Activated naive CD8-positive, alpha-beta T cell (primary cell): ENCODE results near the gene TRAF3IP1.
"Not testable (repeated sequence)": the region's sequence is repeated elsewhere in the genome, so short reads cannot be mapped to it uniquely, and the experiment has no call there.

Source experiments
- H3K27ac Mint-ChIP-seq: one replicate; pipeline ENCODE4 v1.8.0; 2021; ENCODE audit warnings: mixed read lengths
- H3K27me3 Mint-ChIP-seq: one replicate; pipeline ENCODE4 v1.8.0; 2021; ENCODE audit warnings: mixed read lengths
- H3K36me3 Mint-ChIP-seq: one replicate; pipeline ENCODE4 v1.8.0; 2021; ENCODE audit warnings: mixed read lengths
- H3K4me1 Mint-ChIP-seq: one replicate; pipeline ENCODE4 v1.8.0; 2021; ENCODE audit warnings: low read depth, mixed read lengths
- H3K4me3 Mint-ChIP-seq: one replicate; pipeline ENCODE4 v1.8.0; 2021; ENCODE audit warnings: mild to moderate bottlenecking, mixed read lengths
- H3K9me3 Mint-ChIP-seq: one replicate; pipeline ENCODE4 v1.8.0; 2021; ENCODE audit warnings: low read depth, mixed read lengths

Gene TRAF3IP1, protein sequence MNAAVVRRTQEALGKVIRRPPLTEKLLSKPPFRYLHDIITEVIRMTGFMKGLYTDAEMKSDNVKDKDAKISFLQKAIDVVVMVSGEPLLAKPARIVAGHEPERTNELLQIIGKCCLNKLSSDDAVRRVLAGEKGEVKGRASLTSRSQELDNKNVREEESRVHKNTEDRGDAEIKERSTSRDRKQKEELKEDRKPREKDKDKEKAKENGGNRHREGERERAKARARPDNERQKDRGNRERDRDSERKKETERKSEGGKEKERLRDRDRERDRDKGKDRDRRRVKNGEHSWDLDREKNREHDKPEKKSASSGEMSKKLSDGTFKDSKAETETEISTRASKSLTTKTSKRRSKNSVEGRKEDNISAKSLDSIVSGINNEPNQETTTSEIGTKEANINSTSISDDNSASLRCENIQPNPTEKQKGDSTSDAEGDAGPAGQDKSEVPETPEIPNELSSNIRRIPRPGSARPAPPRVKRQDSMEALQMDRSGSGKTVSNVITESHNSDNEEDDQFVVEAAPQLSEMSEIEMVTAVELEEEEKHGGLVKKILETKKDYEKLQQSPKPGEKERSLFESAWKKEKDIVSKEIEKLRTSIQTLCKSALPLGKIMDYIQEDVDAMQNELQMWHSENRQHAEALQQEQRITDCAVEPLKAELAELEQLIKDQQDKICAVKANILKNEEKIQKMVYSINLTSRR

GRCh38 chr2:238320246-238320647 lies at the start of gene TRAF3IP1:
Gene TRAF3IP1, plus strand, starts transcription at chr2:238320518. Its CDS starts 145 bp downstream, at chr2:238320663.
- Mint-ChIP-seq H3K27ac (no peak within 1 kb of the TSS), H3K27me3 (peaks cover 1% of the 10 kb centered on the region), H3K36me3 (no peaks in the 10 kb centered on the region), H3K9me3 (no peaks in the 10 kb centered on the region), H3K4me1 (peaks cover 20% of the 10 kb centered on the region), H3K4me3 (peak within 1 kb of the TSS; percentile 86)

DNA sequence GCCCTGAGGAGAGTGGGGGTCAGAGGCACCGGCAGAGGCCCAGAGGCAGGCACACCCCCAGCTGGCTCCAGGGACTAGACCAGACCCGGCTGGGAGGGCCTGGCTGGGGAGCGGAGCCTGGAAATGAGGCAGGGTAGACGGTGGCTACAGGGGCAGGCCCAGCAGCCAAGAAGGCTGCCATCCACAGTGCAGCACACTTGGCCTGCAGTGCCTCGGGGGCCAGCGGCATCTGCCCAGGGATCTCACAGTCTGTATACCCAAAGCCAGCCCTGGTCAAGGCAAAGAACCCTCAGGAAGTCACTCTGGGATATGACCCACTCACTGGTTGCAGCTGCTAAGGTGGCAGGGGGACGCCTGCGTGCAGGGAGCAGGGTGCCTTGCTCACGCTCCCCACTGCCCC lies 49.7 kb upstream of the TRAF3IP1 start:
- peaks cover 10% of the 10 kb centered on the region for H3K36me3 Mint-ChIP-seq
- H3K27ac Mint-ChIP-seq = no peak overlapping the region

GRCh38 chr2:238271061-238271554 lies 49.2 kb upstream of the TRAF3IP1 start:
- no peak overlapping the region for H3K4me3 Mint-ChIP-seq
- H3K4me1 Mint-ChIP-seq = no peaks in the 10 kb centered on the region
- no peak overlapping the region for H3K27ac Mint-ChIP-seq
- H3K9me3 Mint-ChIP-seq = no peaks in the 10 kb centered on the region
- no peaks in the 10 kb centered on the region for H3K27me3 Mint-ChIP-seq
- peaks cover 10% of the 10 kb centered on the region for H3K36me3 Mint-ChIP-seq

More for the DNA sequence above, 49.7 kb upstream of the TRAF3IP1 start:
- Mint-ChIP-seq H3K4me1 (no peaks in the 10 kb centered on the region), H3K4me3 (no peak overlapping the region), H3K9me3 (no peaks in the 10 kb centered on the region), H3K27me3 (no peaks in the 10 kb centered on the region)

DNA sequence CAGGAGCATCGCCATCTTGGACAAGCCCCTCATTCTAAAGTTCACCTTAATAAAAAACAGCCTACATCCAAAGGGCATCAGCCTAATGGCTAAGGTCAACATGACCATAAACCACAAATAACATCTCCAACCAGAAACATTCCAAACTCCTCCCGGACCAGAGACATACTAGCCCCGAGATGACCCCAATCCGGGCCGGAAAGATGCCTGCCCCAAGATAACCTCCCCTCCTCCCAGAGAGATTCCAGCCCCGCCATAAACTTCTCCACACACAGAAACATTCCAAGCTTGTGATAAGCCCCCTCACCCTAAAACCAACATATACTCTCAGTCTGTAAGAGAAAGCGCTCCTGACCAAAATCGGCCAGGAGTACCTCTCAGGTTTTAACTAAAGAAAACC lies 48.6 kb upstream of the TRAF3IP1 start:
- H3K9me3 Mint-ChIP-seq, H3K36me3 Mint-ChIP-seq, H3K27me3 Mint-ChIP-seq, H3K4me3 Mint-ChIP-seq, H3K27ac Mint-ChIP-seq, H3K4me1 Mint-ChIP-seq: not testable (repeated sequence)

DNA sequence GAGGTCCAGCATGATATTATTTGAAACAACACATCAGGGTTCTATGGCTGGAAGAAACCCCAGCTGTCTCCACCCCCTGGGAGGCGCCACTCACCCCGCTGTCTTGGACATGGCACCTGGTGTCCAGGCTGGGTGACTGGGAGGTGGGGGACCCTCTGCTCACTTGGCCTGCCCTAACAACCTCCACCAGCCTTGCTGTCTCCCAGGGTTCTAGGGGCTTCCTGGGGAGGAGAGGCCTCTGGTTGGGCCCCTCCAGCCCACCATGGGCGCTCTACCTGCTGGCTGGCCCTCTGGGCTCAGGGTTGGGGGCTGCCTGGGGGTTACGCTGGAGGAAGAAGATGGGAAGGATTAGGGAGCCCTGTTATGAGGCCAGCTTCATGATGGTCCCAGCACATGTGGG lies 48.2 kb upstream of the TRAF3IP1 start:
- Mint-ChIP-seq H3K36me3 (peaks cover 11% of the 10 kb centered on the region), H3K9me3 (no peaks in the 10 kb centered on the region), H3K27ac (no peak overlapping the region), H3K4me3 (no peak overlapping the region), H3K27me3 (no peaks in the 10 kb centered on the region), H3K4me1 (no peaks in the 10 kb centered on the region)

GRCh38 chr2:238273433-238273832 lies 46.9 kb upstream of the TRAF3IP1 start:
- not testable (repeated sequence) for H3K36me3 Mint-ChIP-seq, H3K4me3 Mint-ChIP-seq, H3K27me3 Mint-ChIP-seq, H3K9me3 Mint-ChIP-seq, H3K4me1 Mint-ChIP-seq, H3K27ac Mint-ChIP-seq

GRCh38 chr2:238274152-238274865 lies 46.0 kb upstream of the TRAF3IP1 start:
- Mint-ChIP-seq H3K27ac (no peak overlapping the region), H3K36me3 (peaks cover 10% of the 10 kb centered on the region), H3K4me3 (no peak overlapping the region), H3K27me3 (no peaks in the 10 kb centered on the region), H3K9me3 (no peaks in the 10 kb centered on the region), H3K4me1 (peaks cover 2% of the 10 kb centered on the region)

DNA sequence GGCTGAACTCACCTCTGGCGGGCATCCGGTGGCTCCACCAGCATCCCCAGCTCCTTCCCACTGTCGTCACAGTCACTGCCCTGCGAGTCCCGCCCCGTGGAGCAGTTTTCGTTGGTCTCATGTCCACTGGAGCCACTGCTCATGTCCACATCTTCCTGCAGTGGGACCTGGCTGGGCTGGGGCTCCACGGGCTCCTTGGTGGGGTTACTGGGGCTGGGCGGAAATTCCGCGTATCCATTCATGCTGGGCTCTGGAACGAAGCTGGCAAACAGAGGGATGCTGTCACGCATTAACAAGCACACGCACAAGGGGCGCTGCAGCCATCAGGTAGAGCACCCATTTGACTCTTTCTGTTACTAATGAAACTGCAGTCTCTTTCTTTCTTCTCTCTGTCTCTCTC lies 42.6 kb upstream of the TRAF3IP1 start:
- Mint-ChIP-seq H3K27me3 (no peaks in the 10 kb centered on the region), H3K27ac (no peak overlapping the region), H3K36me3 (peaks cover 7% of the 10 kb centered on the region)

DNA sequence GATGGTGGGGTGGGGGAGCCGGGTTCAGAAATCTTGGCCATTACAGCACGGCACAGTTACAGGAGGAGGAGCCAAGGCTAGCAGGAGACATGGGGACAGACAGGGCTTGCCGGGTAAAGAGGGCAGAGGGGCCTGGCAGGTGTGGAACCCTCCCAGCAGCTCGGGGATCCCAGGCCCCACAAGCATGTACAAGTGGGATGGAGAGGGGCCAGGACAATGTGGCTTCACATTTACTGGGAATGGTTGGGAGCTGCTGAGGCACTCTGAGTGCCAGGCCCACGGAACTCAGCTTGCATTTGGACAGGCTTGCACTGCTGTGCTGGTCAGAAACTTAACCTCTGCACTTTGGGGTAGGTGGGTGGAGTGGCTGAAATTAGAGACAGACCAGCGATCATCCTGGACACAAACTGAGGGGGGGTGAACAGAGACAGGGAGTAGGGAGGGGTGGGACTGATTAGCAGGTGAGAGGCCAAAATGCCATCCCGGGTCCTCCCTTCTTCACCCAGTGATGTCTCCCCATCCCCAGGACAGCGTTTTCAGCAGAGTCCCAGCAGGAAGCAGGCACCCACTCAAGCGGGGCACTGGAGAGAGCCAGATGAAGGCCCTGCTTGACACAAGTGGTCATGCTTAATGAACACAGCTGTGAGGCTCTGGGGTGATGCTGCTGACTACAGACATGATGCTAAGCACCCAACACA lies 41.5 kb upstream of the TRAF3IP1 start:
- H3K27me3 Mint-ChIP-seq = no peaks in the 10 kb centered on the region
- no peak overlapping the region for H3K4me3 Mint-ChIP-seq
- peaks cover 6% of the 10 kb centered on the region for H3K36me3 Mint-ChIP-seq
- no peaks in the 10 kb centered on the region for H3K9me3 Mint-ChIP-seq
- peaks cover 23% of the 10 kb centered on the region for H3K4me1 Mint-ChIP-seq
- no peak overlapping the region for H3K27ac Mint-ChIP-seq

More for the DNA sequence above, 42.6 kb upstream of the TRAF3IP1 start:
- Mint-ChIP-seq H3K9me3 (no peaks in the 10 kb centered on the region), H3K4me3 (no peak overlapping the region), H3K4me1 (peaks cover 15% of the 10 kb centered on the region)

DNA sequence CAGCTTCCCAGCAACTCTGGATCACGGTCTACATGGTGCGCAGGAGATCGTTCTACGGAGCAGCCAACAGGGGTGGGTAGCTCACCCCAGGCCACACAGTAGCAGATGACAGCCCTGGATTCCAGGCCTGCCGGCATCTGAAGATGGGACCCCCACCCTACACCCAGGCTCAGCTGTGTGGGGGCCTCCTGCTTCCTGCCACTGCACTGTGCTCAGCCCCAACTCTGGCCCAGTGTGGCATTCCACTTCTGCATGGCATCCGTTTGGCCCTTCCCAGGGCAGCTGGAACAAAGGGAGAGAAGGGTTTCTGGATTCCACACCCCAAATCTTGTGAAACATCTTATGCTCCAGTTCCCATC lies 41.0 kb upstream of the TRAF3IP1 start:
- Mint-ChIP-seq H3K27me3 (no peaks in the 10 kb centered on the region), H3K36me3 (peaks cover 6% of the 10 kb centered on the region), H3K9me3 (no peaks in the 10 kb centered on the region), H3K4me3 (no peak overlapping the region), H3K4me1 (peaks cover 24% of the 10 kb centered on the region), H3K27ac (no peak overlapping the region)

GRCh38 chr2:238280083-238280825 lies 40.1 kb upstream of the TRAF3IP1 start:
- peaks cover 28% of the 10 kb centered on the region for H3K4me1 Mint-ChIP-seq
- H3K27ac Mint-ChIP-seq = no peak overlapping the region
- no peaks in the 10 kb centered on the region for H3K27me3 Mint-ChIP-seq
- H3K36me3 Mint-ChIP-seq = peaks cover 4% of the 10 kb centered on the region
- no peak overlapping the region for H3K4me3 Mint-ChIP-seq
- H3K9me3 Mint-ChIP-seq = no peaks in the 10 kb centered on the region

DNA sequence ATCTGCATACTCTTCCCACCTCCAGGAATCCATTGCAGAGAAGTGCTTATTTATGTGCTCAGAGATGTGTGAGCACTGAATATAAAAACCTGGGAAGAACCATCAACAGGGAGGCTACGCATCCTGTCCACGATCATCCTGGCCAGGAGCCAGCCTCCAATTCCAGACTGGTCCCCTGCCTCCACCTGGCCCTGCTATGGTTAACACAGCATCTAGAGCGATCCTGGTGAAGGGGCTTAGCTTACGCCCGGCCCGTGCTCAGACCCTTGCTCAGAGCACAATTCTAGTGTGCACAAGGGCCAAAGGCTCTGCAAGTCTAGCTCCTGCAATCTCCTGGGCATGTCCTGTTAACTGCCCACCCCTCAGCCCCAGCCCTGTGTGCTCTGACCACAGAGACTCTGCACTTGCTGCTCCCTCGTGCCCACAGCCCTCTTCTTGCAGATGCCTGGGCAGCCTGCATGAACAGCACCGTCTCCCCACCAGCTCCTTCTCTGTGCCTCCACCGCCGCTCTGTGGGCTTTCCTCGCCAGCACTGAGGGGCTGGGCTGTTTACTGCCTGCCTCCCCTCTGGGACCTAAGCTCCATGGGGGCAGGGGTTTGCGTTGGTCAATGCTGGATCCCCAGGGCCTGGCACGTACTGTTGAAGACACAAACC lies 38.4 kb upstream of the TRAF3IP1 start:
- Mint-ChIP-seq H3K4me1 (peaks cover 42% of the 10 kb centered on the region), H3K36me3 (peaks cover 4% of the 10 kb centered on the region), H3K27me3 (no peaks in the 10 kb centered on the region), H3K27ac (no peak overlapping the region), H3K4me3 (no peak overlapping the region), H3K9me3 (no peaks in the 10 kb centered on the region)

GRCh38 chr2:238282861-238283738 lies 37.2 kb upstream of the TRAF3IP1 start:
- no peaks in the 10 kb centered on the region for H3K9me3 Mint-ChIP-seq
- H3K36me3 Mint-ChIP-seq = peaks cover 2% of the 10 kb centered on the region
- H3K4me1 Mint-ChIP-seq = peaks cover 49% of the 10 kb centered on the region
- no peaks in the 10 kb centered on the region for H3K27me3 Mint-ChIP-seq
- H3K27ac Mint-ChIP-seq = no peak overlapping the region
- no peak overlapping the region for H3K4me3 Mint-ChIP-seq
